Fibroblast of villous mesenchyme (primary cell): ENCODE results near the gene MSL3. TPM values are rescaled to one million over a fixed set of nuclear protein-coding genes. Genes with fewer than 3 reads are reported as not detected.

Source experiments
- DNase-seq: peaks from one replicate; pipeline ENCODE4 v3.0.0-alpha.2; 2010; ENCODE audit warnings: low read depth
- H3K4me3 ChIP-seq: 2 replicates; pipeline ENCODE4 v1.5.1; 2011; ENCODE audit warnings: low read depth, mild to moderate bottlenecking, low read length
- CTCF ChIP-seq: IDR thresholded peaks from 2 replicates; pipeline ENCODE4 v1.5.1; 2012; ENCODE audit warnings: low read depth, mild to moderate bottlenecking, low read length; ENCODE audit not compliant: insufficient read depth
- total RNA-seq: library from RNA; depleted of rRNA; stranded (reverse); fragments of >200 nt; gene quantifications from 2 replicates; pipeline ENCODE4 v1.2.3, GENCODE V29; 2012

The MSL3 gene
- total RNA-seq, 1 donor = 32.8 TPM

DNA sequence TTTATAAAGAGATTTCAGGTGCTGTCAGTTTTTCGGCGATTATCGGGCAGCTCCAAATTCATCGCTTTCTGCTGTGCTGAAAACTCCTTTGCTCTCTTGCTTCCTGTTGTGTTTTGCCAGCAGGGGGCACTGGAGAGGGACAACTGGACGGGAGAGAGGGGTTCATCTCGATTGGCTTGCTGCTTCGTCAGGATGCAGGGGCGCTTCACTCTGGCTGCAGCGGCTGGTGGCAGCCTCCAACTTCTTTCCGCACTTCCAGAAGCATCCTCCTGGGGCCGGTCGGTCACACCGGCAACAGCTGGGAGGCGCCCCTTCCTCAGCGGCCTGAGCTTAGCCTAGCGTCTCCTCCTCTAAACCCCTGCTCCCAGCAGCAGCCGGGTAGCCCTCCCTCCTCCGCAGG is 29.5 kb downstream of the MSL3 start:
- peak overlapping the region; percentile 42 for H3K4me3 ChIP-seq
- TF ChIP-seq CTCF = peak; percentile 65
- DNase-seq = peak; percentile 36

DNA sequence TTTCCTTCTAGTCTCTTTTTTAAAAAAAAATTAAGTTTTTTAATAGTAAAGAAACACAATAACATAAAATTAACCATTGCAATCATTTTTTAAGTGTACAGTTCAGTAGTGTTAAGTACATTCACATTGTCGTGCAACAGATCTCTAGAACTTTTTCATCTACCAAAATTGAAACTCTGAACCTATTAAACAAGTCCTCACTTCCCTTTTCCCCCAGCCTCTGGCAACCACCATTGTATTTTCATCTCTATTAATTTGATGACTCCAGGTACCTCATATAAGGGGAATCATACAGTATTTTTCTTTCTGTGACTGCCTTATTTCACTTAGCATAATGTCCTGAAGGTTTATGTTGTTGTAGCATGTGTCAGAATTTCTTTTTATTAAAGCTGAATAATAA is 31.8 kb downstream of the MSL3 start:
- H3K4me3 ChIP-seq = no peak overlapping the region
- TF ChIP-seq CTCF = no peak
- no peak for DNase-seq

GRCh38 chrX:11791090-11791489 is 33.1 kb downstream of the MSL3 start:
- TF ChIP-seq CTCF = no peak

DNA sequence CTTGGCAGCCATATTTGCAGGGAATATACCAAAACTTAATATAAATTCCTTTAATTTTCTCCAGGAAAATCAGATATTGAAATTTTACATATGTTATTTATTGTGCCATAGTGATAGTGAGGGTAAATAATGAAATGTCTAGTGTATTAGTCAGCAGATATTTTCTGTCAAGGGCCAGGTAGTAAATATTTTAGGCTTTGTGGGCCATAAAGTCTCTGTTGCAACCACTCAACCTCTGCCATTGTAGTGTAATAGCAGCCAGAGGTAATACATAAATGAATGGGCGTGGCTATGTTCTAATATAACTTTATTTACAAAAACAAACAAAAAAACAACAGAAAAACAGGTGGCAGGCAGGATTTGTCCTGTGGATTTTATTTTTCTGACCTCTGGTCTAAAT is 33.5 kb downstream of the MSL3 start:
- H3K4me3 ChIP-seq = no peak overlapping the region
- DNase-seq = no peak
- TF ChIP-seq CTCF = no peak

More at GRCh38 chrX:11791090-11791489, 33.1 kb downstream of the MSL3 start:
- DNase-seq = no peak
- no peak overlapping the region for H3K4me3 ChIP-seq

DNA sequence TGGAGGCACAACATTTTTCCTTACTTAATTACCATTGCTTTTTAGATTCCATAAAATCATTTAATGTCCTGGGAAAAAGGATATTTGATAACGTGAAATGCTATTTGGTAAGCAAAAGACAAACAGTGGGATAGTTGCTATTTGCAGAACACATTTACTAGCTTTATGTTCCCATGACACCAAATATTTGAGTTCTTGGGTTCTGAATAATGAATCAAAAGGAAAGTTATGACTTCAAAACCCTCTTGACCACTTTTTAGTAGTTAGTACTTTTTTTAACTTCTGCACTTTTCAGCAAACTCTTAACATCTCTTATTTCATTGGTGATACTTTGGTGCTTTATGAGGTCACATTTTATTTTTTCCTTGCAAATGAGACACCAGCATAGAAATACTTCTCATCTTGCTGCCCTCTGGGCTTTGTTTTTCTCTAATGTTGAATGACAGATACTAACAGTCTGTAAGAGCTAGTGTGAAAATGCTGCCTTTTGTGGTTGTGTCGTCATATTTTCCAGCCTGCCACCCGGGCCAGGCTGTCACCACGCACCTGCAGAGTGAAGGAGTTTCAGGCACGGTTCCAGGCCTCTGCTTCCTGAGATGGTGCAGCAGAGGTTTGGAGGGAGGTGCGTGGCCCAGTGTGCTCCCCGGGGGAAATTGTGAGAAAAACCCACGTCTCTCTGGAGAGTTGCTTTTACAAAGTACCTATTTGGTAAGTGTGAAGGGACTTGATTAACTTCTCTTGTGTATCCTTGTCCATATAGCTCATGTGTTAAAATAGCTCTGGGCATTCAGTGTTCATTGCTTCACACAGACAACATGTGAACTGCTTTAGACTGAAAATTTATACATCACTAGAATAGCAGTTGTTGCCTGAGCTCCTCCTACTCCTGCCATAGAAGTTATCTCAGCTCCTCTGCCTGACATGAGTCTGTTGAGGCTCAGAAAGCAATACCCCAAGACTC is 34.7 kb downstream of the MSL3 start:
- no peak for TF ChIP-seq CTCF
- H3K4me3 ChIP-seq = no peak overlapping the region
- DNase-seq = no peak

GRCh38 chrX:11793734-11794133 is 35.7 kb downstream of the MSL3 start:
- DNase-seq = no peak
- no peak for TF ChIP-seq CTCF
- no peak overlapping the region for H3K4me3 ChIP-seq
